BLaER1 treated with 17β-estradiol and CSF1 and Interleukin-3, amounts not matched to agents 10 nM and 100 nM (cell line): ENCODE results near the gene FCHO2.
A peak's percentile ranks its signal among the peaks of the same experiment; 100 is the strongest.

ENCODE experiments used
- H3K27ac ChIP-seq, 11 experiments: shearing (Covaris generic); formaldehyde crosslinking; 2 replicates each; pipeline ENCODE4 v1.8.1; 2022
- H3K27me3 ChIP-seq, 11 experiments: shearing (Covaris generic); formaldehyde crosslinking; 2 replicates each; pipeline ENCODE4 v1.8.1; 2022
- H3K36me3 ChIP-seq, 11 experiments: shearing (Covaris generic); formaldehyde crosslinking; 2 replicates each; pipeline ENCODE4 v1.8.1; 2022
- H3K4me1 ChIP-seq, 10 experiments: shearing (Covaris generic); formaldehyde crosslinking; 2 replicates each; pipeline ENCODE4 v1.8.1; 2022
- H3K4me2 ChIP-seq, 11 experiments: shearing (Covaris generic); formaldehyde crosslinking; 2 replicates each; pipeline ENCODE4 v1.8.1; 2022
- H3K4me3 ChIP-seq, 10 experiments: shearing (Covaris generic); formaldehyde crosslinking; 2 replicates each; pipeline ENCODE4 v1.8.1; 2022
- H3K9ac ChIP-seq, 11 experiments: shearing (Covaris generic); formaldehyde crosslinking; 2 replicates each; pipeline ENCODE4 v1.8.1; 2022
- H3K9me3 ChIP-seq, 11 experiments: shearing (Covaris generic); formaldehyde crosslinking; replicated peaks in 1 of 11; 2 replicates each; pipeline ENCODE4 v1.8.1; 2022
- H4K20me1 ChIP-seq, 11 experiments: shearing (Covaris generic); formaldehyde crosslinking; 2 replicates each; pipeline ENCODE4 v1.8.1; 2022
- Cebpa-rat ChIP-seq, 11 experiments: shearing (Covaris generic); IDR thresholded peaks; 2 replicates each; pipeline ENCODE4 v1.8.1; 2022

The FCHO2 gene

DNA sequence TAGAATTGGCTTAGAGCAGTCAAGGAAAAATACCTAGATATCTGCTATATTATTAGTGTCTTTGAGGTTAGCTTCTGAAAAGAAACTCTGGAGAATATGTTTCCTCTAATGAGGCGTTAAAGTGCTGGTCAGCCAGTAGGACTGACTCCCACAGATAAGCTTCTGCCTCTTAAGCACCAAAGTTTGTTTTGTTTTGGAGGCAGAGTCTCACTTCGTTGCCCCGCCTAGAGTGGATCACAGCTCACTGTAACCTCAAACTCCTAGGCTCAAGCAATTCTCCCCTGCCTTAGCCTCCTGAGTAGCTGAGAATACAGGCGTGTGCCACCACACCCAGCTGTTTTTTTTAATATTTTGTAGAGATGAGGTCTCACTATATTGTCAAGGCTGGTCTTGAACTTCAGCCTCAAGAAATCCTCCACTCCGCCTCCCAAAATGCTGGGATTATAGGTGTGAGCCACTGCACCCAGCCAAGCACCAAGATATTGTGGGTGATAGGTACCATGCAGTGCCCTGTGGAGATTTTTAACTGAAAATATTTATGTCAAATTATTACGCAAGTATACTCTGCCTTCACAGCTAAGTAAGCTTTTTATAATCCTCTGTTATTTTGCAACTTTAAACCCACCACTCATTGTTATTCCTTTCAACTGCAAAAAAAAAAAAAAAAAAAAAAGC lies 139.9 kb downstream of the FCHO2 start:
- peak in 4 of 11 experiments; percentile 17 to 52 (median 28); a peak in 2 of 22 replicates for TF ChIP-seq Cebpa-rat (IDR thresholded peaks at IDR 0.05)
- H3K9ac ChIP-seq = no peak overlapping the region
- peaks cover 13 to 23% (median 18%) of the 10 kb centered on the region in 11 experiments for H3K9me3 ChIP-seq
- no peaks in the 10 kb centered on the region for H3K27me3 ChIP-seq
- no peak overlapping the region for H3K27ac ChIP-seq
- peak overlapping the region in 4 of 11 experiments; percentile 4 to 38 (median 11); a peak in 6 of 22 replicates for H3K4me2 ChIP-seq
- H4K20me1 ChIP-seq = no peaks in the 10 kb centered on the region; a peak in 1 of 22 replicates
- H3K36me3 ChIP-seq = peaks cover 0 to 31% (median 0%) of the 10 kb centered on the region in 11 experiments; a peak in 5 of 22 replicates
- peaks cover 0 to 31% (median 0%) of the 10 kb centered on the region in 10 experiments; a peak in 6 of 20 replicates for H3K4me1 ChIP-seq
- no peak overlapping the region for H3K4me3 ChIP-seq

GRCh38 chr5:73096239-73096575 lies 140.4 kb downstream of the FCHO2 start:
- 0 out of 22 replicates have a peak, but pooled peaks of 1 of the 11 experiments have one; percentile 2 for TF ChIP-seq Cebpa-rat (IDR thresholded peaks at IDR 0.05)
- H3K4me1 ChIP-seq = peaks cover 0 to 31% (median 0%) of the 10 kb centered on the region in 10 experiments; a peak in 6 of 20 replicates
- H3K9me3 ChIP-seq = peaks cover 13 to 23% (median 18%) of the 10 kb centered on the region in 11 experiments
- no peak overlapping the region for H3K27ac ChIP-seq
- H3K9ac ChIP-seq = no peak overlapping the region
- no peak overlapping the region for H3K4me3 ChIP-seq
- H4K20me1 ChIP-seq = no peaks in the 10 kb centered on the region; a peak in 1 of 22 replicates
- no peaks in the 10 kb centered on the region for H3K27me3 ChIP-seq
- peaks cover 0 to 26% (median 0%) of the 10 kb centered on the region in 11 experiments; a peak in 5 of 22 replicates for H3K36me3 ChIP-seq
- H3K4me2 ChIP-seq = peak overlapping the region in 1 of 11 experiments; percentile 38; a peak in 2 of 22 replicates

- no peak overlapping the region for H3K9ac ChIP-seq
- no peak for TF ChIP-seq Cebpa-rat (IDR thresholded peaks at IDR 0.05)
- no peaks in the 10 kb centered on the region for H3K27me3 ChIP-seq
- H3K9me3 ChIP-seq = peaks cover 13 to 23% (median 18%) of the 10 kb centered on the region in 11 experiments
- H3K4me3 ChIP-seq = no peak overlapping the region
- no peak overlapping the region for H3K4me2 ChIP-seq
- peaks cover 0 to 31% (median 0%) of the 10 kb centered on the region in 10 experiments; a peak in 6 of 20 replicates for H3K4me1 ChIP-seq
- peaks cover 0 to 11% (median 0%) of the 10 kb centered on the region in 11 experiments; a peak in 2 of 22 replicates for H3K36me3 ChIP-seq
- no peak overlapping the region for H3K27ac ChIP-seq
- H4K20me1 ChIP-seq = no peaks in the 10 kb centered on the region
These were observed 141.9 kb downstream of the FCHO2 start for GRCh38 chr5:73097740-73098139.

GRCh38 chr5:73100109-73100508 lies 144.3 kb downstream of the FCHO2 start:
- H3K27me3 ChIP-seq = no peaks in the 10 kb centered on the region
- H3K4me2 ChIP-seq = no peak overlapping the region
- H4K20me1 ChIP-seq = no peaks in the 10 kb centered on the region
- H3K36me3 ChIP-seq = peaks cover 0 to 8% (median 0%) of the 10 kb centered on the region in 11 experiments; a peak in 1 of 22 replicates
- H3K27ac ChIP-seq = no peak overlapping the region
- TF ChIP-seq Cebpa-rat (IDR thresholded peaks at IDR 0.05) = no peak
- peaks cover 0 to 14% (median 0%) of the 10 kb centered on the region in 10 experiments; a peak in 5 of 20 replicates for H3K4me1 ChIP-seq
- H3K9ac ChIP-seq = no peak overlapping the region
- no peak overlapping the region for H3K4me3 ChIP-seq
- peaks cover 13 to 23% (median 18%) of the 10 kb centered on the region in 11 experiments for H3K9me3 ChIP-seq

DNA sequence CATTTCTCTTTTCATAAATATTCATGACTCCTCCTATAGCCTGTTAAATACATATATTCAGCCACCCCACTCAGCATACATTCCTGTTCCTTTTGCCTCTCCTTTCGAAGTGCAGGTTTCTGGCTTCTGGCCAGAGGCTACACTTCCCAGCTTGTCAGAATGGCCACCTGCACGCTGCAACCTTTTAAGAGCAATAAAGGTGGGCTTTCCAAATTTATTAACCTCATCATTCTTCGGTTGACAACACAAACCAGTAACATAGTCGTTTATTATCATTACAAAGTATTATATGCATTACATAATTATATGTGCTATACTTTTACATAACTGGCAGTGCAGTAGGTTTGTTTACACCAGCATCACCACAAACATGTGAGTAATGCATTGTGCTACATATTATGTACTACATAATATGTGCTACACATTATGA lies 148.0 kb downstream of the FCHO2 start:
- no peak for TF ChIP-seq Cebpa-rat (IDR thresholded peaks at IDR 0.05)
- H3K36me3 ChIP-seq = no peaks in the 10 kb centered on the region
- H3K4me2 ChIP-seq = no peak overlapping the region

GRCh38 chr5:73104326-73104725 lies 148.5 kb downstream of the FCHO2 start:
- Histone ChIP-seq H3K27me3 (no peaks in the 10 kb centered on the region), H3K9me3 (peaks cover 5 to 19% (median 14%) of the 10 kb centered on the region in 11 experiments; a peak in 19 of 22 replicates), H3K4me1 (no peaks in the 10 kb centered on the region), H3K4me2 (no peak overlapping the region), H3K27ac (no peak overlapping the region), H3K4me3 (no peak overlapping the region), H3K9ac (no peak overlapping the region), H3K36me3 (no peaks in the 10 kb centered on the region), H4K20me1 (no peaks in the 10 kb centered on the region)
- no peak for TF ChIP-seq Cebpa-rat (IDR thresholded peaks at IDR 0.05)

More for the DNA sequence above, 148.0 kb downstream of the FCHO2 start:
- H3K4me3 ChIP-seq = no peak overlapping the region
- H3K4me1 ChIP-seq = no peaks in the 10 kb centered on the region
- H4K20me1 ChIP-seq = no peaks in the 10 kb centered on the region
- no peak overlapping the region for H3K9ac ChIP-seq
- no peaks in the 10 kb centered on the region for H3K27me3 ChIP-seq
- no peak overlapping the region for H3K27ac ChIP-seq
- H3K9me3 ChIP-seq = peaks cover 5 to 19% (median 14%) of the 10 kb centered on the region in 11 experiments; a peak in 20 of 22 replicates

GRCh38 chr5:73106335-73106734 lies 150.5 kb downstream of the FCHO2 start:
- peaks cover 5 to 23% (median 14%) of the 10 kb centered on the region in 11 experiments; a peak in 19 of 22 replicates for H3K9me3 ChIP-seq
- no peaks in the 10 kb centered on the region for H4K20me1 ChIP-seq
- TF ChIP-seq Cebpa-rat (IDR thresholded peaks at IDR 0.05) = no peak
- H3K36me3 ChIP-seq = no peaks in the 10 kb centered on the region
- H3K27me3 ChIP-seq = no peaks in the 10 kb centered on the region
- no peak overlapping the region for H3K9ac ChIP-seq
- H3K4me1 ChIP-seq = no peaks in the 10 kb centered on the region
- H3K4me2 ChIP-seq = no peak overlapping the region
- H3K27ac ChIP-seq = no peak overlapping the region
- no peak overlapping the region for H3K4me3 ChIP-seq

DNA sequence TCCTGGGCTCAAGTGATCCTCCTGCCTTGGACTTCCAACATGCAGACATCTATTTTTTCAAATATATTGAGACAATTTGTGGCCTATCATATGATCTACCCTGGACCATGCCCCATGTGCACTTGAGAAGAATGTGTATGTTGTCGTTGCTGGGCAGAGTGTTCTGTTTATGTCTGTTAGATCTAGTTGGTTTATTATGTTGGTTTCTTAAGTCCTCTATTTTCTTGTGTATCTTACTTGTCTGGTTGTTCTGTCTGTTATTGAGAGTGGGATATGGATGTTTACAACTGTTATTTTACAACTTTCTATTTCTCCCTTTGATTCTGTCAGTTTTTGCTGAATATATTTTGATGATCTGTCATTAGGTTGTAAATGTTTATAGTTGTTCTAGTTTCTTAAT lies 154.3 kb downstream of the FCHO2 start:
- H3K9ac ChIP-seq = no peak overlapping the region
- H3K4me1 ChIP-seq = no peaks in the 10 kb centered on the region
- TF ChIP-seq Cebpa-rat (IDR thresholded peaks at IDR 0.05) = no peak

GRCh38 chr5:73111536-73111935 lies 155.7 kb downstream of the FCHO2 start:
- H3K36me3 ChIP-seq = no peaks in the 10 kb centered on the region
- no peak for TF ChIP-seq Cebpa-rat (IDR thresholded peaks at IDR 0.05)
- H4K20me1 ChIP-seq = no peaks in the 10 kb centered on the region
- peaks cover 0 to 16% (median 11%) of the 10 kb centered on the region in 11 experiments; a peak in 13 of 22 replicates for H3K27me3 ChIP-seq
- no peak overlapping the region for H3K27ac ChIP-seq
- peaks cover 5 to 23% (median 14%) of the 10 kb centered on the region in 11 experiments; a peak in 19 of 22 replicates for H3K9me3 ChIP-seq
- H3K4me3 ChIP-seq = no peak overlapping the region
- peaks cover 0 to 4% (median 0%) of the 10 kb centered on the region in 10 experiments; a peak in 2 of 20 replicates for H3K4me1 ChIP-seq
- H3K4me2 ChIP-seq = no peak overlapping the region
- H3K9ac ChIP-seq = no peak overlapping the region

More for the DNA sequence above, 154.3 kb downstream of the FCHO2 start:
- Histone ChIP-seq H3K27me3 (peaks cover 0 to 4% (median 0%) of the 10 kb centered on the region in 11 experiments; a peak in 5 of 22 replicates), H3K4me2 (no peak overlapping the region), H3K4me3 (no peak overlapping the region), H3K9me3 (peaks cover 5 to 23% (median 14%) of the 10 kb centered on the region in 11 experiments; a peak in 19 of 22 replicates), H3K27ac (no peak overlapping the region), H3K36me3 (no peaks in the 10 kb centered on the region), H4K20me1 (no peaks in the 10 kb centered on the region)
